MM.1S (cell line): Measurements from ENCODE around the gene HCAR2.
"Not testable (repeated sequence)": the region's sequence is repeated elsewhere in the genome, so short reads cannot be mapped to it uniquely, and the experiment has no call there.

Source experiments
- EZH2 ChIP-seq: fragments of 300-600 bp; sonication (generic); optimal IDR thresholded peaks from 2 replicates; pipeline ENCODE3; 2017; ENCODE audit warnings: low read depth, mild to moderate bottlenecking, antibody characterized with exemption, low read length, mixed read lengths
- EZH2phosphoT487 ChIP-seq: fragments of 300-600 bp; sonication (generic); IDR thresholded peaks from 2 replicates; pipeline ENCODE4 v1.6.1; 2018; ENCODE audit warnings: antibody characterized with exemption, low read length
- TF ChIP-seq, protein P1 (sequence below): fragments of 300-600 bp; sonication (generic); IDR thresholded peaks from 2 replicates; pipeline ENCODE4 v1.5.1; 2016; ENCODE audit warnings: antibody characterized with exemption, low read length, mixed read lengths

DNA sequence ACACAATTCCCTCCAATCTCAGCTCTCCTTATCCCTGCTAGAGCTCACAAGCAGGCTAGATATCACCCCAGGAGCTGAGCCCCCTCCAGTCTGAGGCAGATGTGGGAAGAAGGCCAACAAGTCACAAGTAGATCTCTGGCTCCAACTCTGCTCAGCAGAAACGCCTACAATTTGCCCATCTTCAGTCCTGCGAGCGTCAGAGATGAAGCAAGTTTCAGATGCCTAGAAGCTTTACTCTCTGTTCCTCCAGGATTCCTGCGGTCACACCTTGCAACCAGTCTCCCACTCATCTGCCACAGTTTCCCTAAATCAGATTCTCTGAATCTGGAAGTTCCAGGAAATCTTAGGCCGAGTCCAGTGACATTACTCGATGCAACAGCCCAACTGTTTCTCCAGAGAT lies 12.1 kb upstream of the HCAR2 start:
- TF ChIP-seq, protein P1, sequence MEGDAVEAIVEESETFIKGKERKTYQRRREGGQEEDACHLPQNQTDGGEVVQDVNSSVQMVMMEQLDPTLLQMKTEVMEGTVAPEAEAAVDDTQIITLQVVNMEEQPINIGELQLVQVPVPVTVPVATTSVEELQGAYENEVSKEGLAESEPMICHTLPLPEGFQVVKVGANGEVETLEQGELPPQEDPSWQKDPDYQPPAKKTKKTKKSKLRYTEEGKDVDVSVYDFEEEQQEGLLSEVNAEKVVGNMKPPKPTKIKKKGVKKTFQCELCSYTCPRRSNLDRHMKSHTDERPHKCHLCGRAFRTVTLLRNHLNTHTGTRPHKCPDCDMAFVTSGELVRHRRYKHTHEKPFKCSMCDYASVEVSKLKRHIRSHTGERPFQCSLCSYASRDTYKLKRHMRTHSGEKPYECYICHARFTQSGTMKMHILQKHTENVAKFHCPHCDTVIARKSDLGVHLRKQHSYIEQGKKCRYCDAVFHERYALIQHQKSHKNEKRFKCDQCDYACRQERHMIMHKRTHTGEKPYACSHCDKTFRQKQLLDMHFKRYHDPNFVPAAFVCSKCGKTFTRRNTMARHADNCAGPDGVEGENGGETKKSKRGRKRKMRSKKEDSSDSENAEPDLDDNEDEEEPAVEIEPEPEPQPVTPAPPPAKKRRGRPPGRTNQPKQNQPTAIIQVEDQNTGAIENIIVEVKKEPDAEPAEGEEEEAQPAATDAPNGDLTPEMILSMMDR = not testable (repeated sequence)
- not testable (repeated sequence) for TF ChIP-seq EZH2, EZH2phosphoT487
